Esophagus mucosa (tissue), 1 donor: ENCODE measurements around the gene JARID2. TPM values are rescaled to one million over a fixed set of nuclear protein-coding genes. Genes with fewer than 3 reads are reported as not detected.
A peak's percentile ranks its signal among the peaks of the same experiment; 100 is the strongest.

ENCODE experiments used
- ATAC-seq: fragments of 200-7000 bp; cut with Tn5 transposase; one replicate; pipeline ENCODE4 v1.9.1; 2020
- total RNA-seq: library from RNA; stranded (reverse); gene quantifications from one replicate; pipeline ENCODE4 v1.2.4, GENCODE V29; 2023
- donor health status: DM: yes; HTN: yes; CAD: no.

JARID2 gene
- total RNA-seq, 1 donor from 2014 or later: 22.1 TPM

- ATAC-seq: no peak
Measured at GRCh38 chr6:15426901-15427300, 181.0 kb downstream of the JARID2 start.

- no peak for ATAC-seq
Measured at GRCh38 chr6:15427331-15428070, 181.6 kb downstream of the JARID2 start.

- ATAC-seq: peak; percentile 55
Measured at GRCh38 chr6:15429141-15430110, 183.6 kb downstream of the JARID2 start.

- no peak for ATAC-seq
Measured at GRCh38 chr6:15430186-15430585, 184.3 kb downstream of the JARID2 start.

GRCh38 chr6:15430931-15431405 lies 185.1 kb downstream of the JARID2 start:
- ATAC-seq: no peak

GRCh38 chr6:15431762-15432483 lies 186.1 kb downstream of the JARID2 start:
- peak; percentile 72 for ATAC-seq

GRCh38 chr6:15433511-15433861 lies 187.6 kb downstream of the JARID2 start:
- ATAC-seq: no peak

- ATAC-seq: no peak
Measured at GRCh38 chr6:15434263-15434662, 188.4 kb downstream of the JARID2 start.

GRCh38 chr6:15434823-15435380 lies 189.0 kb downstream of the JARID2 start:
- no peak for ATAC-seq

- ATAC-seq: no peak
Measured at GRCh38 chr6:15435468-15435867, 189.6 kb downstream of the JARID2 start.

- no peak for ATAC-seq
Measured at GRCh38 chr6:15436451-15436850, 190.6 kb downstream of the JARID2 start.

GRCh38 chr6:15437090-15437635 lies 191.3 kb downstream of the JARID2 start:
- peak; percentile 59 for ATAC-seq

- ATAC-seq: peak; percentile 31
Measured at GRCh38 chr6:15439410-15440025, 193.6 kb downstream of the JARID2 start.

- ATAC-seq: no peak
Measured at GRCh38 chr6:15440040-15440439, 194.2 kb downstream of the JARID2 start.

GRCh38 chr6:15441215-15441868 lies 195.5 kb downstream of the JARID2 start:
- peak; percentile 57 for ATAC-seq

GRCh38 chr6:15441981-15442380 lies 196.1 kb downstream of the JARID2 start:
- no peak for ATAC-seq

GRCh38 chr6:15442467-15442866 lies 196.6 kb downstream of the JARID2 start:
- ATAC-seq: no peak

GRCh38 chr6:15443119-15443830 lies 197.4 kb downstream of the JARID2 start:
- peak; percentile 69 for ATAC-seq

GRCh38 chr6:15444081-15444731 lies 198.3 kb downstream of the JARID2 start:
- ATAC-seq: no peak

- ATAC-seq: no peak
Measured at GRCh38 chr6:15444881-15445280, 199.0 kb downstream of the JARID2 start.
